CD4-positive, alpha-beta memory T cell (primary cell): ENCODE data around the gene THSD4. TPM values are rescaled to one million over a fixed set of nuclear protein-coding genes. Genes with fewer than 3 reads are reported as not detected.

Source experiments
- CTCF ChIA-PET: fragments of 350-600 bp; sonication (Branson Sonifier 250); formaldehyde crosslinking; loops from one replicate; lab custom pipeline; 2021; ENCODE audit warnings: inconsistent platforms; ENCODE audit not compliant: partially characterized antibody; lab: Charles Lee
- POLR2A ChIA-PET: fragments of 350-600 bp; sonication (Branson Sonifier 250); formaldehyde crosslinking; loops from one replicate; lab custom pipeline; 2021; ENCODE audit not compliant: partially characterized antibody; lab: Charles Lee
- DNase-seq, 5 donors: peaks; one replicate each; pipeline versions ENCODE4 v3.0.0 to v3.0.0-alpha.2; 2020 to 2022; ENCODE audit warnings: mixed read lengths in 1 of 5
- H3K27ac ChIP-seq: one replicate; pipeline ENCODE4 v1.7.0; 2013; ENCODE audit warnings: low read depth, low read length
- H3K27me3 ChIP-seq: 2 replicates; pipeline ENCODE4 v1.7.0; 2013; ENCODE audit warnings: mild to moderate bottlenecking, low read length, moderate library complexity; ENCODE audit not compliant: insufficient read depth
- H3K36me3 ChIP-seq: 2 replicates; pipeline ENCODE4 v1.7.0; 2013; ENCODE audit warnings: mild to moderate bottlenecking, low read length, moderate library complexity; ENCODE audit not compliant: insufficient read depth
- H3K4me1 ChIP-seq: 2 replicates; pipeline ENCODE4 v1.7.0; 2013; ENCODE audit warnings: mild to moderate bottlenecking, low read length, moderate library complexity; ENCODE audit not compliant: insufficient read depth
- H3K4me3 ChIP-seq, 2 donors: one replicate each; pipeline ENCODE4 v1.7.0; 2013; ENCODE audit warnings: low read length in 2 of 2, mild to moderate bottlenecking in 1 of 2
- H3K9me3 ChIP-seq, 2 donors: one replicate each; pipeline ENCODE4 v1.7.0; 2013; ENCODE audit warnings: low read length in 2 of 2, control low read depth in 1 of 2; ENCODE audit not compliant: control insufficient read depth in 1 of 2
- H3K27ac Mint-ChIP-seq, 7 donors: one replicate each; pipeline ENCODE4 v1.8.0; 2020 to 2021; ENCODE audit warnings: mixed read lengths in 7 of 7, mild to moderate bottlenecking in 6 of 7, inconsistent platforms in 3 of 7, moderate library complexity in 3 of 7
- H3K27me3 Mint-ChIP-seq, 2 donors: one replicate each; pipeline ENCODE4 v1.8.0; 2020 to 2021; ENCODE audit warnings: mixed read lengths in 2 of 2
- H3K36me3 Mint-ChIP-seq, 2 donors: one replicate each; pipeline ENCODE4 v1.8.0; 2020 to 2021; ENCODE audit warnings: mixed read lengths in 2 of 2, inconsistent platforms in 1 of 2, mild to moderate bottlenecking in 1 of 2
- H3K4me1 Mint-ChIP-seq, 4 donors: one replicate each; pipeline ENCODE4 v1.8.0; 2020 to 2021; ENCODE audit warnings: mixed read lengths in 4 of 4, mild to moderate bottlenecking in 1 of 4
- H3K4me3 Mint-ChIP-seq, 8 donors: one replicate each; pipeline ENCODE4 v1.8.0; 2020 to 2021; ENCODE audit warnings: mixed read lengths in 8 of 8, mild to moderate bottlenecking in 7 of 8, moderate library complexity in 6 of 8, inconsistent platforms in 3 of 8
- H3K9me3 Mint-ChIP-seq, 8 donors: one replicate each; pipeline ENCODE4 v1.8.0; 2020 to 2021; ENCODE audit warnings: mixed read lengths in 8 of 8, mild to moderate bottlenecking in 5 of 8, inconsistent platforms in 3 of 8, moderate library complexity in 1 of 8
- intact Hi-C: fragments of 100-400 bp; cut with micrococcal nuclease; formaldehyde crosslinking; loops from one replicate; pipeline ENCODE4 v1.15.1; 2023
- polyA plus RNA-seq, 2 donors: library from polyadenylated mRNA; unstranded; fragments of 300-500 nt; fragmentation: Illumina TruSeq; gene quantifications; one replicate each; pipeline ENCODE4 v1.2.3, GENCODE V29; 2021
- total RNA-seq, 2 experiments: library from RNA; stranded (reverse); gene quantifications; one replicate each; pipeline ENCODE4 v1.2.3, GENCODE V29; 2021

The THSD4 gene
- total and polyA plus RNA-seq, 4 experiments from 2014 or later = not detected

DNA sequence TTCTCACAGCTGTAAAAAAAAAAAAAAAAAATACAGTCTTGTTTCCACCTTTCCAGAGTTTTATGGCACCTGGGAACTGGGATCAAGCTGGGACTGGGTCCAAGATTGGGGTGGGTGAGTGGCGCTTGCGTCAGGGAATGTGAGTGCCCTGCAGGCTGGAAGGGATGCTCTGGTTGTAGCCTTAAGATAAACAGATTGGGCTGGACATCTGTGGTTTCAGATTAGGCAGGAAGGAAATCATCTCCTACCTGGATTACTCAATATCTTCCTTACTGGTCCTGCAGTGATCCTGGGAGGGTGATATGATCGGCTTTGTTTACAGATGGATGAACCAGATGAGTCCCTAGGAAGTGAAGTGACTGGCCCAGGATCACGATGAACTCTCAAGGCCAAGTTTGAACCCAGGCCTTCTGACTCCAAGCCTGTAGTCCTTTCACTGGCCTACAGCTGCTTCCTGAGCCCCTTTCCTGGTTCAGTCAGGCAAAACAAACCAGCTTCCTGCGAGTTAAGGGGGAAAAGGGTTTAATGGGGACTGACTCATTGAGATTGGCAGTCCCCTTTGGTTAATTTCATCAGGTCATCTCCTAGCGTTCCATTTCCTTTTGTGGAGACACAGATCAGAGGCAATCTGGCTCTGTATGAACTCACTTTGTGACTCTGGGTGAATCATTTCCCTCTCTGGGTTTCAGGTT lies 179.8 kb downstream of the THSD4 start:
- Mint-ChIP-seq H3K27me3 (peaks cover 0 to 5% of the 10 kb centered on the region in 2 donors), H3K27ac (no peak overlapping the region), H3K9me3 (no peaks in the 10 kb centered on the region), H3K4me3 (no peak overlapping the region), H3K4me1 (peaks cover 12 to 22% (median 15%) of the 10 kb centered on the region in 4 donors), H3K36me3 (no peaks in the 10 kb centered on the region)
- ChIA-PET CTCF (no interaction called here), POLR2A (no interaction called here)
- no peak for DNase-seq
- H3K9me3 ChIP-seq = no peaks in the 10 kb centered on the region
- H3K36me3 ChIP-seq = no peaks in the 10 kb centered on the region
- H3K4me1 ChIP-seq = peaks cover 15% of the 10 kb centered on the region
- H3K27ac ChIP-seq = no peak overlapping the region
- intact Hi-C loops = no loop called here
- no peaks in the 10 kb centered on the region for H3K27me3 ChIP-seq
- no peak overlapping the region for H3K4me3 ChIP-seq

DNA sequence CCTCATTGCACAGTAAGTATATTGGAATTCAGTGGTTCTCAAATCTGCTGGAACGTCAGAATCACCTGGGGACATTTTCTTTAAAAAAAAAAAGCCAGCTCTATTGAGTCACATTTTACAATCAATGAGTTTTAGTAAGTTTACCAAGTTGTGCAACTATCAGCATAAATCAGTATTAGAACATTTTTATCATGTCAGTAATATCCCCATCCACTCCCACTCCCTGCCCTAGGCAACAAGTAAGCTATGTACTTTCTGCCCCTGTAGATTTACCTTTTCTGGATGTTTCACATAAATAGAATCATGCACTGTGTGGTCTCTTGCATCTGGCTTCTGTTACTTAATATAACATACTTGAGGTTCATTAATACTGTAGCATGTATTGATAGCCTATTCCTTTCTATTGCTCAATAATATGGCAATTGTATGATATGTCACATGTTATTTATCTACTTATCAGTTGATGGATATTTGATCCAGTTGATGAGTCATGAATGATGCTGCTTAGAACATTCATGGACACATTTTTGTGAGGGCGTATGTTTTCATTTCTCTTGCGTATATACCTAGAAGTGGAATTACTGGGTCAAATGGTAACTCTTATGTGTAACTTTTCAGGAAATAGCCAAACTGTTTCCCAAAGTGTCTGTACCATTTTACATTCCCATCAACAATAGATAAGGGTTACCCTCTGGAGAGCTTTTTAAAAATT lies 180.5 kb downstream of the THSD4 start:
- H3K4me1 ChIP-seq = peaks cover 15% of the 10 kb centered on the region
- no peak overlapping the region for H3K27ac ChIP-seq
- POLR2A ChIA-PET = no interaction called here
- H3K9me3 Mint-ChIP-seq = no peaks in the 10 kb centered on the region
- intact Hi-C loops = no loop called here
- no peak overlapping the region for H3K27ac Mint-ChIP-seq
- peaks cover 13 to 22% (median 15%) of the 10 kb centered on the region in 4 donors for H3K4me1 Mint-ChIP-seq
- CTCF ChIA-PET = no interaction called here
- H3K4me3 ChIP-seq = no peak overlapping the region
- no peak overlapping the region for H3K4me3 Mint-ChIP-seq
- H3K27me3 ChIP-seq = no peaks in the 10 kb centered on the region
- no peaks in the 10 kb centered on the region for H3K36me3 ChIP-seq
- no peak for DNase-seq
- no peaks in the 10 kb centered on the region for H3K36me3 Mint-ChIP-seq
- no peaks in the 10 kb centered on the region for H3K9me3 ChIP-seq
- H3K27me3 Mint-ChIP-seq = peaks cover 0 to 5% of the 10 kb centered on the region in 2 donors

DNA sequence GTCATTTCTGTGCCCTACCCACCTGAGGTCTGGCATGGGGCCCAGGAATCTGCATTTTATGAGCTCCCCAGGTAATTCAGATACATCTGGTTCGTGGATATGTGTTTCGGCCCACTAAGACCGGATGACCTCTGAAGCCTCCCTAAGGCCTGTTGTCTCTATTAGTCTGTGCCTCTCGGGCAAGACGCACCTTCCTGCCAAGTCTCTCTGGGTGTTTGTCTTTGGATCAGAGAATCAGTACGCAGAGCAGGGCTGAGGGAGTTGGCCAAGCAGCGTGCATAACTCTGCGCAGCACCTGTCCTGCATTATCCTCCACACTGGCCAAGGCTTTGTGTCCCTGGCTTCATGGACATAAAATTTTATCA lies 181.0 kb downstream of the THSD4 start:
- H3K36me3 Mint-ChIP-seq = no peaks in the 10 kb centered on the region
- POLR2A ChIA-PET = no interaction called here
- no peak overlapping the region for H3K4me3 Mint-ChIP-seq
- DNase-seq = no peak
- no peaks in the 10 kb centered on the region for H3K9me3 Mint-ChIP-seq
- peaks cover 11 to 21% (median 13%) of the 10 kb centered on the region in 4 donors for H3K4me1 Mint-ChIP-seq
- H3K27me3 ChIP-seq = no peaks in the 10 kb centered on the region
- peaks cover 11% of the 10 kb centered on the region for H3K4me1 ChIP-seq
- H3K4me3 ChIP-seq = no peak overlapping the region
- H3K36me3 ChIP-seq = no peaks in the 10 kb centered on the region
- H3K27ac Mint-ChIP-seq = no peak overlapping the region
- peaks cover 0 to 5% of the 10 kb centered on the region in 2 donors for H3K27me3 Mint-ChIP-seq
- CTCF ChIA-PET = no interaction called here
- no peaks in the 10 kb centered on the region for H3K9me3 ChIP-seq
- no peak overlapping the region for H3K27ac ChIP-seq
- intact Hi-C loops = no loop called here

DNA sequence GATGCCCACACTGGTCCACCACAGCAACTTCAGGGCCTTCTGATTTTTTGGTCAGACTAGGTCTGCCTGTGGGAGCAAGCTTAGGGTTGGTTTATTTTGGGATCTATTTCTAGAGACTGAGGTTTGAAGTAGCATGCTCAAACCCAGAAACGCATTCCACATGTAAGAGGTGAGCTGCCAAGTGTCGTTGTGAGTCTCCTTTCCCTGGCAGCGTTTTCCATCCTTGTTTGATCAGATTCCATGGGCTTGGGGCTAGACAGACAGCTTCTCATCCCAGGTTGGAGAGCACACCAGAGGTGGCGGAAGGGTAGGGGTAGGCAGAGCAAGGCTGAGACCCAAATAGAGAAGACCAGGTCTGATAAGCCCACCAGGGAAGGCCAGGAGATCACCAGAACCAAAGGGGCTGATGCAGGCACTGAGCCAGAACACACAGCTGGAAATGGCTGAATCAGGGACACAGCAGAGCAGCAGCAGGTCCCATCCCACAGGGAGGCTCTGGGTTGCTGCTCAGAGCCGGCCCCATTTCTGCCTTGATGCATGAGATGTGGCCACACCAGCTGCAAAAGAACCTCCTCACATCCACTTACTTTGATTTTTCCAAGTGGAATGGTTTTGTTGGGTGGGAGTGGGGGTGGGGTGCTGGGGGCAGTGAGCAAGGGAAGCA lies 186.8 kb downstream of the THSD4 start:
- Histone ChIP-seq H3K4me1 (no peaks in the 10 kb centered on the region), H3K36me3 (no peaks in the 10 kb centered on the region), H3K9me3 (no peaks in the 10 kb centered on the region), H3K27me3 (no peaks in the 10 kb centered on the region), H3K27ac (no peak overlapping the region), H3K4me3 (no peak overlapping the region)
- no peaks in the 10 kb centered on the region for H3K36me3 Mint-ChIP-seq
- intact Hi-C loops = no loop called here
- H3K4me3 Mint-ChIP-seq = no peak overlapping the region
- H3K4me1 Mint-ChIP-seq = peaks cover 0 to 1% (median 0%) of the 10 kb centered on the region in 4 donors
- H3K9me3 Mint-ChIP-seq = no peaks in the 10 kb centered on the region
- H3K27me3 Mint-ChIP-seq = peaks cover 0 to 7% of the 10 kb centered on the region in 2 donors
- ChIA-PET CTCF (no interaction called here), POLR2A (no interaction called here)
- no peak overlapping the region for H3K27ac Mint-ChIP-seq
- no peak for DNase-seq

DNA sequence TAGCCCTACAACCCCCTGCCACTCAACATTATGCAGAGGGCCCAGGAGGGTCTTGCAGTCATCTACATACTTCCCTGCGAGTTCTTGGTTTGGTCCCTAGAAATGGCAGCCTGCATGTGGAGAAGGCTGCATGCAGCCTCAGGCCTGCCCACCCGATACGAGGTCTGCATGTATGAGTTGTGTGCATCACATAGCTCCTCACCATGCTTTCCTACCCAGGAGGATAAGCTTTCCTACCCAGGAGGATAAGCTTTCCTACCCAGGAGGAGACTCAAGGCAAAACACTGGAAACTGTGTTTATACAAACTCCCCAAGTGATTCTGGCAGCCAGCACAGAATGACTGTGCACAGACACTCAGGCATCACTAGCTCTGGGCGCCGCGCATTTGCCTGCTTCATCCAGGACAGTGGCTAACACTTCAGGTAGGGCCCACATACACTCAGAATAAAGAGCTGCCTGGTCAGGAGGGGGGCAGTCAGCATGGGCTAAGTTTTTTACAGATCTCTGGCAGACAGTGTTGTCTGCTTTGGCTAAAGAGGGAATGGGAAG lies 187.7 kb downstream of the THSD4 start:
- POLR2A ChIA-PET = no interaction called here
- intact Hi-C loops = no loop called here

DNA sequence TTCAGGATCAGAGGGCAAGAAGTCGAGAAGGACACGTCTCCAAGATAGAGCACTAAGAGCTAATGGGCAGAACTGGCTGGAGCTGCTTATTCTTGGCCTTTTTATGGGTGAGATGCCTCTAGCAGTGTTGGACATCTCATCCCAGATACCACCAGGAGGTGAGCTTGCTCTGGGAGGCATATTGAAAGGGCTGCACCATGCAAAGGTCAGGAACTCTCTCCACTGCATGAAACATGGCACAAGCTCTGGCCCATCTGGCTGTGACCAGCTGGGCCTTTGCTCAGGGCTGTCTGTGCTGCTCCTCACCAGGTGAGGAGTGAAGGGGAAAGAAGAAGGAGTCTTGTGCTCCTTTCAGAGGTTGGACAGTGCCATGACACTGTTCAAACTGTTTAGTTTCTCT lies 188.7 kb downstream of the THSD4 start:
- H3K27ac Mint-ChIP-seq = no peak overlapping the region
- H3K9me3 ChIP-seq = no peaks in the 10 kb centered on the region
- no peak overlapping the region for H3K4me3 Mint-ChIP-seq
- no peaks in the 10 kb centered on the region for H3K36me3 Mint-ChIP-seq
- H3K4me1 ChIP-seq = no peaks in the 10 kb centered on the region
- peaks cover 0 to 3% (median 0%) of the 10 kb centered on the region in 8 donors for H3K9me3 Mint-ChIP-seq
- CTCF ChIA-PET = no interaction called here
- no peak overlapping the region for H3K4me3 ChIP-seq
- H3K27me3 Mint-ChIP-seq = peaks cover 0 to 5% of the 10 kb centered on the region in 2 donors
- intact Hi-C loops = no loop called here
- no peaks in the 10 kb centered on the region for H3K36me3 ChIP-seq
- peaks cover 0 to 1% (median 0%) of the 10 kb centered on the region in 4 donors for H3K4me1 Mint-ChIP-seq
- H3K27ac ChIP-seq = no peak overlapping the region
- H3K27me3 ChIP-seq = no peaks in the 10 kb centered on the region
- DNase-seq = no peak
- POLR2A ChIA-PET = no interaction called here

More for the DNA sequence above, 187.7 kb downstream of the THSD4 start:
- Mint-ChIP-seq H3K27me3 (peaks cover 0 to 5% of the 10 kb centered on the region in 2 donors), H3K4me1 (peaks cover 0 to 1% (median 0%) of the 10 kb centered on the region in 4 donors), H3K27ac (no peak overlapping the region), H3K4me3 (no peak overlapping the region), H3K36me3 (no peaks in the 10 kb centered on the region), H3K9me3 (peaks cover 0 to 3% (median 0%) of the 10 kb centered on the region in 8 donors)
- Histone ChIP-seq H3K4me1 (no peaks in the 10 kb centered on the region), H3K36me3 (no peaks in the 10 kb centered on the region), H3K27me3 (no peaks in the 10 kb centered on the region), H3K4me3 (no peak overlapping the region), H3K9me3 (no peaks in the 10 kb centered on the region), H3K27ac (no peak overlapping the region)
- no peak for DNase-seq
- CTCF ChIA-PET = no interaction called here

DNA sequence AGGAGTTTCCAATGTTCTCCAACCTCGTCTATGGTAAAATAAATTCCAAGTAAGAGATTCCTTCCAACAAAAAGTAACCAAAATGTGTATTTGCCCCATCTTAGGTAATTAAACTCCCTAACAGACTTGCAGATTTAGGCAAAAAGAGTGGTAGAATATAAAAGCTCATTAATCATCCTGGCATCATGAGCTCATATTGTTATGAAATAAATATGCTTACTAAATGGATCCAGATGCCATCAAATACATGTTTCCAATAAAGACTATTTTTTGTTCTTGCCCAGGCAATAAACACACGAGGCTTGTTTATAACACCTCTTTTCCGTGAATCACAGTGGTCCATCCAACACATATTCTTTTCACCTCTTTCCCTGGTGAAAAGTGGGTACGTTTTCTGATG lies 189.4 kb downstream of the THSD4 start:
- Mint-ChIP-seq H3K27me3 (peaks cover 0 to 5% of the 10 kb centered on the region in 2 donors), H3K27ac (no peak overlapping the region), H3K36me3 (no peaks in the 10 kb centered on the region), H3K4me3 (no peak overlapping the region), H3K9me3 (peaks cover 0 to 3% (median 0%) of the 10 kb centered on the region in 8 donors), H3K4me1 (peaks cover 0 to 1% (median 0%) of the 10 kb centered on the region in 4 donors)
- Histone ChIP-seq H3K27ac (no peak overlapping the region), H3K4me1 (no peaks in the 10 kb centered on the region), H3K27me3 (no peaks in the 10 kb centered on the region), H3K36me3 (no peaks in the 10 kb centered on the region), H3K9me3 (no peaks in the 10 kb centered on the region), H3K4me3 (no peak overlapping the region)
- POLR2A ChIA-PET = no interaction called here
- CTCF ChIA-PET = no interaction called here
- no peak for DNase-seq
- intact Hi-C loops = no loop called here
